ENCODE measurements around the gene MUC13.

MUC13 gene

GRCh38 chr3:124950026-124950425 is 15.5 kb upstream of the MUC13 start:
- no peak for DNase-seq

GRCh38 chr3:124942613-124943012 is 8.1 kb upstream of the MUC13 start:
- DNase-seq: no peak

GRCh38 chr3:124941771-124942170 is 7.2 kb upstream of the MUC13 start:
- DNase-seq: no peak

GRCh38 chr3:124939661-124940060 is 5.1 kb upstream of the MUC13 start:
- DNase-seq: no peak

GRCh38 chr3:124938896-124939295 is 4.3 kb upstream of the MUC13 start:
- DNase-seq: no peak

GRCh38 chr3:124937049-124937448 is 2.5 kb upstream of the MUC13 start:
- no peak for DNase-seq

GRCh38 chr3:124935794-124936542 is 1.4 kb upstream of the MUC13 start:
- no peak for DNase-seq

- DNase-seq: no peak
Measured at GRCh38 chr3:124935264-124935663, 713 bp upstream of the MUC13 start.

- DNase-seq: peak; percentile 62
Measured at GRCh38 chr3:124928333-124929202, 6.0 kb downstream of the MUC13 start.

GRCh38 chr3:124927574-124928045 is 6.9 kb downstream of the MUC13 start:
- DNase-seq: no peak

- no peak for DNase-seq
Measured at GRCh38 chr3:124926426-124927101, 8.0 kb downstream of the MUC13 start.

GRCh38 chr3:124924741-124925140 is 9.8 kb downstream of the MUC13 start:
- no peak for DNase-seq

- DNase-seq: no peak
Measured at GRCh38 chr3:124923833-124924232, 10.7 kb downstream of the MUC13 start.

GRCh38 chr3:124920718-124921117 is 13.8 kb downstream of the MUC13 start:
- DNase-seq: no peak

- DNase-seq: no peak
Measured at GRCh38 chr3:124919756-124920155, 14.8 kb downstream of the MUC13 start.

GRCh38 chr3:124918524-124918923 is 16.0 kb downstream of the MUC13 start:
- DNase-seq: no peak

- no peak for DNase-seq
Measured at GRCh38 chr3:124916837-124917409, 17.6 kb downstream of the MUC13 start.

GRCh38 chr3:124915254-124915653 is 19.3 kb downstream of the MUC13 start:
- DNase-seq: no peak

- DNase-seq: no peak
Measured at GRCh38 chr3:124907957-124908356, 26.6 kb downstream of the MUC13 start.

- DNase-seq: no peak
Measured at GRCh38 chr3:124904835-124905492, 29.6 kb downstream of the MUC13 start.

GRCh38 chr3:124903896-124904834 is 30.4 kb downstream of the MUC13 start:
- no peak for DNase-seq
